ENCODE results near the gene ODAD2. TPM values are rescaled to one million over a fixed set of nuclear protein-coding genes. Genes with fewer than 3 reads are reported as not detected.

The ODAD2 gene
- total and polyA plus RNA-seq, 2 donors from 2014 or later: 0.28 to 0.44 TPM

GRCh38 chr10:27815261-27815660 lies 183.6 kb downstream of the ODAD2 start:
- no peak overlapping the region for H3K27ac ChIP-seq (ENCODE audit: low read depth in 2 of 2, low read length in 2 of 2)
- TF ChIP-seq CTCF (IDR thresholded peaks at IDR 0.05; ENCODE audit: borderline replicate concordance, extremely low read depth, insufficient read depth): no peak
- H3K27me3 ChIP-seq (ENCODE audit: control insufficient read depth, insufficient read depth, low read length): no peaks in the 10 kb centered on the region
- DNase-seq (no peak), FAIRE-seq (no peak)
- no peaks in the 10 kb centered on the region for H3K9me3 ChIP-seq (ENCODE audit: control insufficient read depth in 2 of 3, insufficient read depth in 1 of 3, low read length in 3 of 3)
- no peak overlapping the region for H3K9ac ChIP-seq (ENCODE audit: low read length in 3 of 3)
- intact Hi-C loops (cut with DNase I): no loop called here
- H3K4me1 ChIP-seq (ENCODE audit: control insufficient read depth in 2 of 3, insufficient read depth in 2 of 3, low read depth in 1 of 3, low read length in 3 of 3): no peaks in the 10 kb centered on the region
- H3K36me3 ChIP-seq (ENCODE audit: control insufficient read depth in 2 of 3, insufficient read depth in 3 of 3, low read length in 3 of 3): no peaks in the 10 kb centered on the region
- H3K4me3 ChIP-seq (ENCODE audit: low read length in 3 of 3): no peak overlapping the region

- no peak overlapping the region for H3K9ac ChIP-seq (ENCODE audit: low read length in 3 of 3)
- no peak overlapping the region for H3K4me3 ChIP-seq (ENCODE audit: low read length in 3 of 3)
- no peaks in the 10 kb centered on the region for H3K27me3 ChIP-seq (ENCODE audit: control insufficient read depth, insufficient read depth, low read length)
- H3K27ac ChIP-seq (ENCODE audit: low read depth in 2 of 2, low read length in 2 of 2): no peak overlapping the region
- H3K36me3 ChIP-seq (ENCODE audit: control insufficient read depth in 2 of 3, insufficient read depth in 3 of 3, low read length in 3 of 3): no peaks in the 10 kb centered on the region
- DNase-seq (no peak), FAIRE-seq (no peak)
- no peaks in the 10 kb centered on the region for H3K9me3 ChIP-seq (ENCODE audit: control insufficient read depth in 2 of 3, insufficient read depth in 1 of 3, low read length in 3 of 3)
- no peak for TF ChIP-seq CTCF (IDR thresholded peaks at IDR 0.05; ENCODE audit: borderline replicate concordance, extremely low read depth, insufficient read depth)
- H3K4me1 ChIP-seq (ENCODE audit: control insufficient read depth in 2 of 3, insufficient read depth in 2 of 3, low read depth in 1 of 3, low read length in 3 of 3): no peaks in the 10 kb centered on the region
- intact Hi-C loops (cut with DNase I): no loop called here
Observed at GRCh38 chr10:27805180-27805579, 193.7 kb downstream of the ODAD2 start.

GRCh38 chr10:27804136-27804535 lies 194.7 kb downstream of the ODAD2 start:
- no peak for FAIRE-seq
- intact Hi-C loops (cut with DNase I): no loop called here
- TF ChIP-seq CTCF (IDR thresholded peaks at IDR 0.05; ENCODE audit: borderline replicate concordance, extremely low read depth, insufficient read depth): no peak

GRCh38 chr10:27801171-27801785 lies 197.6 kb downstream of the ODAD2 start:
- no peak for DNase-seq
- no peaks in the 10 kb centered on the region for H3K9me3 ChIP-seq (ENCODE audit: control insufficient read depth in 2 of 3, insufficient read depth in 1 of 3, low read length in 3 of 3)
- H3K27ac ChIP-seq (ENCODE audit: low read depth in 2 of 2, low read length in 2 of 2): no peak overlapping the region
- H3K27me3 ChIP-seq (ENCODE audit: control insufficient read depth, insufficient read depth, low read length): no peaks in the 10 kb centered on the region
- H3K9ac ChIP-seq (ENCODE audit: low read length in 3 of 3): no peak overlapping the region
- H3K4me3 ChIP-seq (ENCODE audit: low read length in 3 of 3): no peak overlapping the region
- TF ChIP-seq CTCF (IDR thresholded peaks at IDR 0.05; ENCODE audit: borderline replicate concordance, extremely low read depth, insufficient read depth): no peak
- intact Hi-C loops (cut with DNase I): no loop called here
- no peak for FAIRE-seq
- no peaks in the 10 kb centered on the region for H3K4me1 ChIP-seq (ENCODE audit: control insufficient read depth in 2 of 3, insufficient read depth in 2 of 3, low read depth in 1 of 3, low read length in 3 of 3)
- H3K36me3 ChIP-seq (ENCODE audit: control insufficient read depth in 2 of 3, insufficient read depth in 3 of 3, low read length in 3 of 3): no peaks in the 10 kb centered on the region

More at GRCh38 chr10:27804136-27804535, 194.7 kb downstream of the ODAD2 start:
- H3K9me3 ChIP-seq (ENCODE audit: control insufficient read depth in 2 of 3, insufficient read depth in 1 of 3, low read length in 3 of 3): no peaks in the 10 kb centered on the region
- no peak overlapping the region for H3K9ac ChIP-seq (ENCODE audit: low read length in 3 of 3)
- H3K27ac ChIP-seq (ENCODE audit: low read depth in 2 of 2, low read length in 2 of 2): no peak overlapping the region
- no peaks in the 10 kb centered on the region for H3K27me3 ChIP-seq (ENCODE audit: control insufficient read depth, insufficient read depth, low read length)
- DNase-seq: no peak
- no peak overlapping the region for H3K4me3 ChIP-seq (ENCODE audit: low read length in 3 of 3)
- no peaks in the 10 kb centered on the region for H3K36me3 ChIP-seq (ENCODE audit: control insufficient read depth in 2 of 3, insufficient read depth in 3 of 3, low read length in 3 of 3)
- no peaks in the 10 kb centered on the region for H3K4me1 ChIP-seq (ENCODE audit: control insufficient read depth in 2 of 3, insufficient read depth in 2 of 3, low read depth in 1 of 3, low read length in 3 of 3)

Measured in kidney (tissue), 14 donors.